Hematopoietic multipotent progenitor cell treated with erythropoietin and hydrocortisone succinate and interleukin-3 and kit ligand, for 4 days (in vitro differentiated cells): Measurements from ENCODE around the gene GRM7.

ENCODE experiments used
- DNase-seq: peaks from one replicate; pipeline ENCODE4 v3.0.0-alpha.2; 2015

GRM7 gene

DNA sequence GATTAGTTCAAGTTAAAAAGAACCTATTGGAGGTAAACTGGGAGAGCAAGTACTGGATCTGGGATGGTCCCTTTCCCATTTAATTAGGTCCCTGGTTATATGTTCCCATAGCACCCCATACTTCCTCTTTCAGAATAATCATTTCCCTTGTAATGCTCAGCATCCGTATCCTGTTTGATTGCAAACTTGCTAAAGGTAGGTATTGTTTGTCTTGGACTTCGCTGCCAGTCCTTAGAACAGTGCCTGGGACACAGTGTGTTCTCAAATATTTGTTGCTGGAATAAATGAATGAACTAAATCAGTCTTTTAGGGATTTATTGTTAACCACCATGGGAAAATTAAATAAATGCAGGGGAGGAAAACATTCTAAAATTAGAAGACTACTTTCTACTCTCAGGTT lies 299.8 kb downstream of the GRM7 start:
- DNase-seq, result no peak

DNA sequence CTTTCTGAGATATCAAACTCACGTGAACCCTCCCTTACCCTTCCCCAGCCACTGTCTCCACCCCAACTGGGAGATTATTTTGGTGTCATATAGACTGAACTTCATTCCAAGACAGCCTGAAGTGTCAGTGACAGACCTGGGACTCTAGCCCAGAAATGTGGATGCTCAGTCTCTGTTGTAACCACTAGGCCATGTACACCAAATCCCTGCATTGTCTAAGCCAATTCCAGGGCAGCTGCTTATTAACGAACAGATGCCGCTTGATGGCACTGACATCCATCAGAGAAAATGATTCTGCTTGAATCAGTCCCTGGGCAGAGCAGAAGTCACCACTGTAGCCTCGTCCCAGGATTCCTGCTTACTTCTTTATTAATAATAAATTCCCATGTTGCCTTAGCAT lies 305.5 kb downstream of the GRM7 start:
- no peak for DNase-seq

DNA sequence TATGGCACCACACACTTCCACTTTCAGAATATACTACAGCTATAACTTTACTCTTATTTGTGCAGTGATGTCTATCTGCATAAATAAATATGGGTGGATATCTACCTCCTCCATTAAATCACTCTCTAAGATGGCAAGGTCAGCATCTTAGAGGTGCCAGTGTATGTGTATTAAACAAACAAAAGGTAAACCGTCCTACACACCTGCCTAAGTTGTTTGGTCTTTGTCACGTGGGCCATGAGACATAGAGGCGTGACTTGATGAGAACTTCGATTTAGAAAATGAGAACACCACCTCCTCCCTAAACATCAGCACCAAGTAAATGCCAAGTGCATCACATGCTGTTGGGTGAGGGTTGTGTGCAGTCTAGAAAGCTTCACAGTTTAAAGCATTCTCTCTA lies 310.6 kb downstream of the GRM7 start:
- DNase-seq, result no peak

DNA sequence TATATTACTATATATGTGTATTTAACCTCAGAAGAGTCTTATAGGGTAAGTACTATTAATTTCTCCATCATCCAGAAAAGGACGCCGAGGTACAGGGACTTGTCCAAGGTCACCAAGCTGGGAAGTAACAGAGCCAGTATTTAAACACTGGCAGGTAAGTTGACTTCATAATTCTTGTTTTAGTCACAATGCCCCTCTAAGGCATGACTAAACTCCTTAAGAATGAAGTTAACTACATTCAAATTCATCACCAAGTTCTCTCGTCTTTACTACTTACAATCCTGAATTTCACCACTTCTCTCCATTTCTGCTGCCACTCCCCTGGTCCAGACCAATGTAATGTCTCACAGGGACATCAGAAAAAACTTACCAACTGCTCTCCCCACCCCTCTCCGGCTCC lies 312.1 kb downstream of the GRM7 start:
- DNase-seq, result no peak

DNA sequence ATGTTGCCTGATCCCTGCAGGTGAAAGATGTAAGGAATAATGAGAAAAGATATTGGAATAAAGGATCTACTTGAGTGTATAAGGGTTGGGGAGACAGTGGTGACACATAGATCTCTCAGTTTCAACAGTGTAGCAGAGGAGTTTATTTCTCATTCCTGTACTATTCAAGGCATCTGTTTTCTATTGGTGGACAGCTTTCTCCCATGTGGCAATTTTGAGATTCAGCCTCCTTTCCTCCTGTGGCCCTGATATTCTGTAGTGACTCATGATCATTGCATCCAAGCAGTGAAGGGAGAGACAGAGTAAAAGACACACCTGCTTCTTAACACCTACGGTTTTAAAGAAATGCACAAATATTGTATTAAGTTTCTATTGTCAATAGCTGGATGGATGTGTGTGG lies 327.6 kb downstream of the GRM7 start:
- DNase-seq, result no peak

DNA sequence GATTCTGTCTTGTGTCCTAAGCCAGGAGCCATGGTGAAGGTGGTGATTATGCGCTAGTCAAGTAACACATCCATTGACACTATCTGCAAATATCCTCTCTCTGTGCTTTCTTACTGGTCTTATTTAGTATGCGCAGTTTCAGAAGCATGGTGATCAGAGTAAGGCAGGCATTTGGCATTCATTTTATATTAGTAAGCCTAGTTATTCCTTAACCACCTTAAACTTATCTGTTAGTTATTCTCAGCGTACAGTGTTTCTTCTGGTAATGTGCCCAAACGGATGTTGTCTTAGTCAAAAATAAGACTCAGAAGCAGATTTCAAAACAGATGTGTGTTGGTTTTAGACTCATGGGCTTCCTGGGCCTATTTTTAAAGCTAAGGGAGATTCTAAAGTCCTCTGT lies 329.2 kb downstream of the GRM7 start:
- DNase-seq, result no peak

DNA sequence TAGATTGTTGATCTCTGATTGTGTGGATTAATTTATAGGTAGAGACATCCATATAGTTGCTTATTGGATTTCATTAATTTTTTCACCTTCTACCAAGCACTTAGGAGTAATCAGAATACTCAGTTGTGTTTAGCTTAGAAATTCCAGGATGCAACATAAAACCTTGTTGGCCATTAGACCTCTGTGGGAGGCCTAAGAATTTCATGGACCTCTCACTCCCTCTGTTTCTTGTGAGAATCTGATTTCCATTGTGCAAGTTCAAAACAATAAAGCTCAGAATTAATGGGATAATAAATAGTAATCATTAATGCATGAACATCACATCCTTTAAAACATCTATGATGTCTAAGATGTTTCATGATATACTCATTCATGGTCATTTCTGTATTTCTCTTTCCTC lies 332.4 kb downstream of the GRM7 start:
- DNase-seq, result no peak

DNA sequence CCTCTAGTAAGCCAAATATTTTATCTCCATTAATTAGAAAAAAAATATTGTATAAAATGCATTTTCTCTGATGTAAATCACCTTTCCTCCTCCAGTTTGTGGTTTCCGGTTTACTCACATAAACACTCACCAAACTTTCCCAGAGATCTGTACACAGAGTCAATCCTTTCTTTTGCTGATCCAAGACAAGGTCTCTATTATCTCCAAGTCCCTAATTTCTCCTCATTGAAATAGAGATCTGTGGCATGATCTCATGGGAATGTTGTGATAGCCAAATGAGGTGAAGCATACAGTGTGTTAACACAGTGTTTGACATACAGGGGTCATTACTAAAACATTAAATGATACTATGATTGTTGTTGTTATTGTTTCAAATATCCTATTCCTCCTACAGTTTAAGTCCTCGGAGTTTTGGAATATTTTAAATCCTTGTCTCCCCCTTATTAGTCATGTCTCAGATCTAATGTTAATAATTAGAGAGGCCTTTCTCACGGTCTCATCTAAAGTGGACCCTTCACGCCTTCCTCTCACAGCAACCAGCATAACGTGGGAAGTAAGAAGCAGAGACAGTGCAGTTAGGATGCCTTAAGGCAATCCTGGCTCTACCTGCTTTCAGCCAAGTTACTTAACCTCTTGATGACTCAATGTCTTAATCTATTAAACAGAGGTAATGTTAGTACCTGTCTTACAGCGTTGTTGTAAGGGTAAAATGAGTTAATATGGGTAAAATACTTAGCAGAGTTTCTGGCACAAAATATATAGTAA lies 333.3 kb downstream of the GRM7 start:
- DNase-seq, result no peak

DNA sequence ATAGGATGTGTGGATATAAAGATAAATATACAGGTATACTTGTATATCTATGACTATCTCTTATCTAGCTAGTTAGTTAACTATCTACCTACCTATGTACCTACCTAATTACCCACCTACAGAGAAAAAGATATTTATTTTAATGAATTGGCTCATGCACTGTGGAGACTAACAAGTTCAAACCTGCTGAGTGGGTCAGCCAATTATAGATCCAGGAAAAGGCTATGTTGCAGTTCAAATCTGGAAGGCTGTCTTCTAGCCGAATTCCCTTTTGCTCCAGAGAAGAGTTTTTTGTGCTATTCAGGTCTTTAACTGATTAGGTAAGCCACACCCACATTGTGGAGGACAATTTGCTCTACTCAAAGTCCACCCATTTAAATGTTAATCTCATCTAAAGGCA lies 335.0 kb downstream of the GRM7 start:
- no peak for DNase-seq

DNA sequence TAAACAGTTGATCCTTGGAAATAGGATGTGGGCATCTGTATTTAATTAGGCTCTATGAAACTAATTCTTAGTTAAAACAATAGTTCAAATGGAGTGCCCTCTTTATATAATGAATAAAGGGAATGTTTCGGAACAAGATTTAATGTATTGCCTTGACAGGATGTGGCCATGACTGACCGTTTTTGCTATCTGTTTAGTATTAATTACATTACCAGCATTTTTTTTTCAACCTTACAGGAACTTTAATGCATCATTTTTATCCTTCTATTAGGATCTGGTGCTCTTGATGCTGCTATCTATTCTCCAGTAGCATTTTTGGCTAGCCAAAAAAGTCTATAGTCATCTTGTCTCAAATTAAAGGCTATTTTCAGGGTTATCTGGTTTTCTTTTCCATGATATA lies 340.9 kb downstream of the GRM7 start:
- DNase-seq, result no peak

DNA sequence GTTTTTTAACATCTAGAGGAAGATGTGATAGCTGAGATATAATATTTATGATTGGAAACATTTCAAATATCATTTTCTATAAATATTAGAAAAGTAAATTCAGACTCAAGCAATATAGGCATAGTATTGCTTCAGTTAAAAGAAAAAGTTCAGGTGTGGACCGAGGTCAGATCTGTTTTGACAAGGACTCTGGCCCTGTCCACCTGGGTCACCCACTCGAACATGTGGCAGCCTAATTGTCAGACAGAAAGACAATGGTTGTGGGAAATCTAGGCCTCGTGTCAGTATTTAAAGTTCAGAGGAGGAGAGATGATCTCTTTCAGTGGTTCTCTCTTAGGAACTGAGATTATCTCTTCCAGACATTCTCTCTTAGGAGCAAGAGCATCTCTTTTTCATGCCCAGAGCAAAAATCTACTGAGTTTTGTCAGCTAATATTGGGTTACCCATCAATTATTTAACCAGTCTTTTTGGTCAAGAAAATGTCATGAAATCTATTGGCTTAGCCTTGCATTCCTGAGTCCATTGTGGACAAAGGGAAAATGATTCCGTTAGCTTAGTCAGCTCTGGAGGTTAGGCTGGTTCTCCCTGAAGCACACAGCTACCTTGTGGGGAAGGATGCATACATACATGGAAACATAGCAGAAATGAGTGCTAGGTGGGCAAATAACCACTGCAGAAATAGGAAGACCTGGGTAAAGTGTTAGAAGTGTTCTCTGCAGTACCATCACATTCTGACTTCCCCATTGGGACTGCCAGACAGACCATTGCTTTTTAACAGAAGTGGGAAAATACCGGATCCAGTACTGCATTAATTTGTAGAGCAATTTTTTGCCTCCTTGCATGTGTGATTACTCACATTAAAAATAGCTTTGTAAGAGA lies 343.3 kb downstream of the GRM7 start:
- DNase-seq, result no peak

DNA sequence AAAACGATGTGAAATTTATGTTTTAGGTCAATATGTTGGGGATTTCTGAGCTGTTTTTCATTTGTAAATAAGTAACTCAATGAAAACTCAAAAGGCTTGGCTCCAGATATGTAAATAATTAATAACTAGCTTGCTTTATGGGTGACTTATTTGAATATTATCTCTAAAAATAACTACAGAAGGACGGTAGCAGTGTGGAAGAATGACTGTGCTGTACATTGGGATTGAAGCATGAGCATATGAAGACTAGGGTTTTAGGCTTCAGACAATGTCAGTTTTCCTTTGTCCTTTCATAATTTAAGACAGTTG lies 343.9 kb downstream of the GRM7 start:
- DNase-seq, result no peak

DNA sequence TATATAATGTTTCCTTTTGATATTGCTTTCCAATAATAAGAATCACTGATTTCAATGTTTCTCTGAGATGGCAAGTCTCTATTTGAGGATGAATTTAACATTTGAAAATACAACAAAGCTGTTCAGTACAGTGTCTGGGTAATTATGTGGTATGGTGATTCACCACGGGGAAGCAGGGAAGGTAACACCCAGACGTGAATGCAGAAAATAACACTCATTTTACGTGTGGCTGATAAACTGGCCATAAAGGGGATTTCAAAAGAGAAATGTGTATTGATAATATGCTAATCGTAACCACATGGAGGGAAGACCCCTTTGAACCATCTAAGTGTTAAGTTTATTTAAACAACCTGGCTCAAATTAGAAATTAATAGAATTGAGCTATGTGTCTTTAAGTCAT lies 344.6 kb downstream of the GRM7 start:
- peak; percentile 3 for DNase-seq

DNA sequence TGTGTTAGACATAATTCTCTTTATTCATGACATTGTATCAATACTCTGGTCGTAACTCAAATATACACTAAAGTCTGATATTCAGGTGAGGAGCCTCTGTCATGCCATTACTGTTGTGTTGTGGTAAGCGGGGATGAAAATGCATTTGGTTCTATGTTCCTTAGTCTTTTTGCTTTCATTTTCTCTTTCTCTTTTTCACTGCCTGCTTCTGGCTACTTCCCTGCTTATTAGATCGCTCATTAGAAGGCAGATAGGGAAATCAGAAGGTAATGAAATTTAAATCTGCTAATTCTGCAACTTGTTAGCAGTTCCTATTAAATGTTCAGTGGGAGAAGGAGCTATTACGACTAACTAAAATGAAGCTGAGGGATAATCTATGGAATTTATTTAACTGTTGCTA lies 345.0 kb downstream of the GRM7 start:
- peak; percentile 11 for DNase-seq

DNA sequence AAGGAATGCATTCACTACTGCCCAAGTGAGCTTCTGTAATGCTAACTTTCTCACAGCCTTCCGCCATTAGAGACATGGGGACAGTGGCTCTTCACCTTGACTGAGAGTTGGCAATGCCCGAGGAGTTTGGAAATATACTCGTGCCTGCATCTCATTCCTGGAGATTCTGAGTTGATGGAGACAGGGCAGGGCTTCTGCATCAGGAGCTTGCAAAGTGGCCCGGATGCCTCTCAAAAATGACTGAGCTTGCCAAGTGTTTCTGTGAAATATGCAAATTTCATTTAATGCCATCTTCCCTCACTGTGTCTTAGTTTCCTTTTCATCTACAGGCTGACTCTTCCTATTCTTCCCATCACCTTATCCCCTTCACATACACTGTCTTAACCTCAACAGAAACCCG lies 346.2 kb downstream of the GRM7 start:
- no peak for DNase-seq

DNA sequence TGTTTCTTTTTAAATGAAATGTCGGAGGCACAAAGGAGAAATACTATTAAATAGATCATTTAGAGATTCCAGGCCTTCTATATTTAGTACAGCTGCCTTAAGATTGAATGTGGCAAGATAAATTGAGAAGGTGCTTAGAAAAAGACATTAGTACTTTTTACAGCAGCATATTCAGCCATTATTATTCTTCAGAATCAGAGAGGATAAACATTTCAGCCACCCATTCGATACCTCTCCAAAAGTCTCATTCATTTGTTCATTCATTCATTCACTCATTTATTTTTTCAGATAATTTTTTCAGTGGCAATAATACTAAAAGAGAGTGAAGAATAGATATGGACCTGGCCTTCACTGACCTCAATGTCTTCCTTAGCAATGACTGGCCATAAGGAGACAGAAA lies 347.0 kb downstream of the GRM7 start:
- DNase-seq, result no peak

DNA sequence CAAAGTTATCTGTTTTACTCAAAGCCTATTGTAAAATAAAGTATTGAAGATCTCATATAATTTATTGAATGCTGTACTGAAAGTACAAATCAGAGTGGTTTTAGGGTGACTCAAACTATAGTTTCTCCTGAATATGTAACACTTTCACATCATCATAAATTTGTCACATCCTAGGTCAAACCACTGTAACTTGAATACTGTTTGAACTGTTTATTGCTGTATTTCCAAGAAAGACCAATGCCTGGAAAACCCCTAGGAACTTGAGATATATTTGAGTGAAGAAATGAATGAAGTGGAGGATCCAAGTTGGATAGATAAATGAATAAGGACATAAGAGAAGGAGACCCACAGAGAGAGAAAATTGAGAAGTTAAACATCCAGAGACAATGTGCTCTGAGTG lies 348.2 kb downstream of the GRM7 start:
- DNase-seq, result no peak

DNA sequence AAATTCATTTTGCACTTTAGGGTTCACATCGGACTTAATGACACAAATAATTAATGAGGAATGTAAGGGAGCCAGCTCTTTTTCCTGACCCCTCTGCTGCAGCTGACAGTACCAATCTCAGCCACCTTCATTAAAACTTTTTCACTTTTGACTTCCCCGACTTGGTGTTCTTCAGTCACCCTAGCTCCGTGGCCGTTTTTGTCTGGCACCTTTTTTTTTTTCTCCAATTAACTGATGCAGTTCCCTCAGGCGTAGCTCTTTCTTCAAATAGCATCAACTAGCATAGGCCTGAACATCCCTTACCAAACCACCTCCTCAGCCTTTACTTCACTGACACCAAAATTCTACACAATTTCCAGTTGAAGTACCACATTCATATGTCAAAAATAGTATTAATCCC lies 350.8 kb downstream of the GRM7 start:
- no peak for DNase-seq

DNA sequence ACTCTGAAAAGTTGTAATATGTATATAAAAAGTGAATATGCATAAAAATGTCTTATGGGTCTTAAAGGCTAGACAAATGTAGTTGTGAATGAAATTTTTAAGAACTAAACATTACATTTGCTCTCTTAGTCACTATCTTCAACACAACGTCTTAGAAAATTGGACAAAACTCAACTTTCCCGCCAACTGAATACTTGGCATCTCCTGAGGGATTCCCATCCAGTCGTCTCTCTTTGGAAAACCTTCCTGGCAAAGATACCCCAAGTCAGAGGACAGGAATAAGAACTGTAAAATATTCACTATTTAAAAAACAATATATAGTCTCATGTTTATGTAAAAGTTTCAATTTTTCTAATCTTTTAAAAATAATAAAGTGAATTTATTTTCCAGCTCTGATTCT lies 354.8 kb downstream of the GRM7 start:
- no peak for DNase-seq

DNA sequence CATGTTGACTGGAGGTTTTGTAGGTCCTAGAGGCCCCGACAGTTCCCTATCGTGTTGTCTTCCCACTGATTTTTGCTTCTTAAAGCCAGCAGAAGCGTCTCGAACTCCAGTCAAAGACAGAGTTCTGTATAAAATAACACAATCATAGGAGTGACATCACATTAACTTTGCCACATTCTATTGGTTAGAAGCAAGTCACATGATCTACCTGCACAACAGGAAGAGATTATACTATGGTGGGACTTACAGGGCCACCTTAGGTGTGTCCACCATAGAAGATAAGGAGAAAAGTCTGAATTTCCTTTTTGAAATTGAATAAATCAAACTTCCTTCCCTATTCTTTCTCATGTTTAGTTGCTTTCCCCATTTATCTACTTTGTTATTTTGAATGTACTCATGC lies 365.5 kb downstream of the GRM7 start:
- no peak for DNase-seq

DNA sequence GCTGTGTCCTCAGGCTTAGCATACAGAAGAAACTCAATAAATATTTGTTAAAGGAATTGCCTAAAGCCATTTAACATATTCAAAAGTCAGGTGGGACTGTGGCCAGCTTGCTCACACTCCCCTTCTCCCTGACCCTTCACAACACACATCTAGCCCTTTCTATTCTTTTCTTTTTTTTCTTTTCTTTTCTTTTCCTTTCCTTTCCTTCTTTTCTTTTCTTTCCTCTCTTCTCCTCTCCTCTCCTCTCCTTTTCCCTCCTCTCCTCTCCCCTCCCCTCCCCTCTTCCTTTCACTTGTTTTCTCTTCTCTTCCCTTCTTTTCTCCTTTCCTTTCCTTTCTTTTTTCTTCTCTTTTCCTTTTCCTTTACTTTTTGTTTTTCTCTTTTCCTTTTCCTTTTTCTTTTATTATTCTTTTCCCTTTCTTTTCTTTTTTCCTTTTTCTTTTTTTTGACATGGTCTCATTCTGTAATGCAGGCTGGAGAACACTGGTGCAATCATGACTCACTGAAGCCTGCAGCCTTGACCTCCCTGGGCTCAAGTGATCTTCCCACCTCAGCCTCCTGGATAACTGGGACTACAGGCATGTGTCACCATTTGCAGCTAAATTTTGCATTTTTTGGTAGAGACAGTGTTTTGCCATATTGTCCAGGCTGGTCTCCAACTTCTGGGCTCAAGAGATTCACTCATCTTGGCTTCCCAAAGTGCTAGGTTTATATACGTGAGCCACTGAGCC lies 377.8 kb downstream of the GRM7 start:
- no peak for DNase-seq

DNA sequence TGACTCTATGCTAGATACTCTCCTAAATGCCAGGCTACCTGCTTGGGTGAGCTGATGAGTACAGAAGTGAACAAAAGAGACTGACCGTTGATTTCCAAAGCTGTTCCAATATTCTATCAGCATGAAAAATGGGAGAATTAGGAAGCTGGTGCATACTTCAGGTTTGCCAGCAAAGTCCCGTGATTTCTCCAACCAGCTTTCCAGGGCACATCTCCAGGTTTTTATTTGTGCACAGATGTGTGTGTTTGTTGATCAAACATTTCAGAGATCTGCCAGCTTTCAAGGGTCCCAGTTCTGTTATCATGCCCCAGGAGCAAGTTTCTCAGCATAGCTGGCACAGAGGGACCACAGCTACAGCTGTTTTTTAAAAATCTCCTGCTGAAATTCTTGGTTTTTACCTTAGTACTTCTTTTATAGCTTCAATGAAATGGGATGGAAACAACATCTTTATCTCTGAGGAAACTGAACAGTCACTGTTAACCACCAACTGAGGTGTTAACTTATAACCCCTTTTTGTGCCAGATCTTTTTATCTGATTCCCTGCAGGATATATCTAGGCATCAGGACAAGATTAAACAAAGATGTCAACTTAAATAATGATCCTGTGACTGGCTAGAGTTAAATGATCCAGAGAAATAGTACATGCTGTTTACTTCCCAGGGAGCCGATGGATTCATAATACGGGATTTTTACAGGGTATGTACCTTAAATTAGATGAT lies 380.8 kb downstream of the GRM7 start:
- no peak for DNase-seq

DNA sequence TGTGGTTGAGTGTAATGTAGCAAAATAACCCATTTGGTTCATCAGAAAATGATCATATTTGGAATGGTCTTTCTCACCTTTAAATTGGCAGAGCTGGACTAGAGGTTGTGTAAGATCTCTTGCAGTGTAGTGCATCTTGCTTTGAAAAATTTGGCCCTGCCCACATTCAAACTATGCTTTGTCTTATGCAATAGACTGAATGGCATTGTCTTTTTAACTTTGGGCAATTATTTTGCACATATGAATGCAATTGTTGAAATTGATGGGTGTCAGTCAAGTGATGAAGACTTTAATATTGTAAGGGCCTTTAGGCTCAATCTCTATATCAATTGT lies 381.4 kb downstream of the GRM7 start:
- DNase-seq, result no peak
